Transverse colon (tissue), 4 donors: ENCODE data around the gene MEIS3. TPM values are rescaled to one million over a fixed set of nuclear protein-coding genes. Genes with fewer than 3 reads are reported as not detected.

ENCODE experiments used
- DNase-seq: peaks from one replicate; pipeline ENCODE4 v3.0.0-alpha.2; 2019
- H3K27ac ChIP-seq, 4 donors: fragments of 200-600 bp; sonication (generic); 2 replicates each; pipeline ENCODE4 v1.5.1; 2016 to 2018; ENCODE audit warnings: inconsistent platforms in 4 of 4
- H3K27me3 ChIP-seq: fragments of 200-600 bp; sonication (generic); 2 replicates; pipeline ENCODE4 v1.5.1; 2017; ENCODE audit warnings: inconsistent platforms
- H3K36me3 ChIP-seq, 4 donors: fragments of 200-600 bp; sonication (generic); 2 replicates each; pipeline ENCODE4 v1.5.1; 2017 to 2019; ENCODE audit warnings: inconsistent platforms in 4 of 4
- H3K4me1 ChIP-seq, 4 donors: fragments of 200-600 bp; sonication (generic); 2 replicates each; pipeline ENCODE4 v1.5.1; 2017 to 2020; ENCODE audit warnings: inconsistent platforms in 4 of 4
- H3K4me3 ChIP-seq, 4 donors: fragments of 200-600 bp; sonication (generic); 1 replicate in 1 of 4; 2 replicates in 3 of 4; pipeline versions ENCODE4 v1.5.1 to v1.6.1; 2017 to 2019; ENCODE audit warnings: inconsistent platforms in 4 of 4
- H3K9me3 ChIP-seq, 2 donors: fragments of 200-600 bp; sonication (generic); 2 replicates each; pipeline ENCODE4 v1.5.1; 2017 to 2019; ENCODE audit warnings: inconsistent platforms in 2 of 2
- EP300 ChIP-seq: sonication (generic); formaldehyde crosslinking; IDR thresholded peaks from one replicate; pipeline ENCODE4 v1.6.1; 2017; ENCODE audit warnings: antibody characterized with exemption, low read depth
- POLR2A ChIP-seq: fragments of 450-650 bp; IDR thresholded peaks from one replicate; pipeline ENCODE4 v1.6.1; 2016; ENCODE audit warnings: antibody characterized with exemption, mild to moderate bottlenecking, moderate library complexity
- POLR2AphosphoS5 ChIP-seq, 3 donors: sonication (generic); formaldehyde crosslinking; IDR thresholded peaks; one replicate each; pipeline ENCODE4 v1.6.1; 2016; ENCODE audit warnings: antibody characterized with exemption in 3 of 3
- WGBS, 2 donors: methylation state at CpG; one replicate each; pipeline ENCODE4 v1.1.5; 2018; ENCODE audit warnings: low coverage in 1 of 2; 5-methylcytosine and 5-hydroxymethylcytosine counted together
- in situ Hi-C, 4 donors: fragments of 200-750 bp; cut with MboI; loops; one replicate each; pipeline versions ENCODE4 v1.15.0 to v1.15.1; 2017; ENCODE audit warnings: low sequenced_read_pairs in 3 of 4, low pct_ligation_motif_present in 1 of 4, low pct_unique_long_range_greater_than_20kb in 1 of 4
- intact Hi-C: fragments of 100-400 bp; cut with DNase I; formaldehyde crosslinking; loops from one replicate; pipeline ENCODE4 v1.15.1; 2023; ENCODE audit warnings: low total_unique reads
- total RNA-seq, 4 donors: library from RNA; depleted of rRNA; stranded (reverse); fragments of >200 nt; gene quantifications; one replicate each; pipeline ENCODE4 v1.1.0, GENCODE V29; 2016
- TF ChIP-seq, protein P1 (sequence below), 5 experiments: fragments of 200-600 bp in 3 of 5; fragments of 450-650 bp in 2 of 5; sonication (generic) in 3 of 5; IDR thresholded peaks; 1 replicate in 2 of 5; 2 replicates in 3 of 5; pipeline ENCODE4 v1.5.1; 2016 to 2017; ENCODE audit warnings: antibody characterized with exemption in 5 of 5, inconsistent platforms in 3 of 5, mild to moderate bottlenecking in 2 of 5, moderate library complexity in 1 of 5

MEIS3 gene
- total RNA-seq, 4 donors from 2014 or later, result 2.3 to 56.5 (median 7.1) TPM; not detected in 1

- intact Hi-C loops (no loop called here), in situ Hi-C loops (loop anchor here in 1 of 4 donors (25.0 kb wide), 1 partner anchor 89 kb away; no protein-coding TSS in a partner anchor)
- TF ChIP-seq EP300 (no peak), POLR2AphosphoS5 (IDR thresholded peaks at IDR 0.05) (no peak), POLR2A (no peak)
- TF ChIP-seq, protein P1, sequence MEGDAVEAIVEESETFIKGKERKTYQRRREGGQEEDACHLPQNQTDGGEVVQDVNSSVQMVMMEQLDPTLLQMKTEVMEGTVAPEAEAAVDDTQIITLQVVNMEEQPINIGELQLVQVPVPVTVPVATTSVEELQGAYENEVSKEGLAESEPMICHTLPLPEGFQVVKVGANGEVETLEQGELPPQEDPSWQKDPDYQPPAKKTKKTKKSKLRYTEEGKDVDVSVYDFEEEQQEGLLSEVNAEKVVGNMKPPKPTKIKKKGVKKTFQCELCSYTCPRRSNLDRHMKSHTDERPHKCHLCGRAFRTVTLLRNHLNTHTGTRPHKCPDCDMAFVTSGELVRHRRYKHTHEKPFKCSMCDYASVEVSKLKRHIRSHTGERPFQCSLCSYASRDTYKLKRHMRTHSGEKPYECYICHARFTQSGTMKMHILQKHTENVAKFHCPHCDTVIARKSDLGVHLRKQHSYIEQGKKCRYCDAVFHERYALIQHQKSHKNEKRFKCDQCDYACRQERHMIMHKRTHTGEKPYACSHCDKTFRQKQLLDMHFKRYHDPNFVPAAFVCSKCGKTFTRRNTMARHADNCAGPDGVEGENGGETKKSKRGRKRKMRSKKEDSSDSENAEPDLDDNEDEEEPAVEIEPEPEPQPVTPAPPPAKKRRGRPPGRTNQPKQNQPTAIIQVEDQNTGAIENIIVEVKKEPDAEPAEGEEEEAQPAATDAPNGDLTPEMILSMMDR (IDR thresholded peaks at IDR 0.05), result no peak
- Histone ChIP-seq H3K27me3 (no peaks in the 10 kb centered on the region), H3K4me3 (no peak overlapping the region), H3K9me3 (no peaks in the 10 kb centered on the region), H3K27ac (no peak overlapping the region), H3K4me1 (no peaks in the 10 kb centered on the region), H3K36me3 (peaks cover 0 to 35% (median 13%) of the 10 kb centered on the region in 4 donors)
- no peak for DNase-seq
- 95% methylated on average over 26 of the region's 30 CpGs; no CpG with 5 or more reads in 1 of the 2 donors for WGBS, 2 donors
Observed at GRCh38 chr19:47375694-47376588, 43.4 kb downstream of the MEIS3 start.

DNA sequence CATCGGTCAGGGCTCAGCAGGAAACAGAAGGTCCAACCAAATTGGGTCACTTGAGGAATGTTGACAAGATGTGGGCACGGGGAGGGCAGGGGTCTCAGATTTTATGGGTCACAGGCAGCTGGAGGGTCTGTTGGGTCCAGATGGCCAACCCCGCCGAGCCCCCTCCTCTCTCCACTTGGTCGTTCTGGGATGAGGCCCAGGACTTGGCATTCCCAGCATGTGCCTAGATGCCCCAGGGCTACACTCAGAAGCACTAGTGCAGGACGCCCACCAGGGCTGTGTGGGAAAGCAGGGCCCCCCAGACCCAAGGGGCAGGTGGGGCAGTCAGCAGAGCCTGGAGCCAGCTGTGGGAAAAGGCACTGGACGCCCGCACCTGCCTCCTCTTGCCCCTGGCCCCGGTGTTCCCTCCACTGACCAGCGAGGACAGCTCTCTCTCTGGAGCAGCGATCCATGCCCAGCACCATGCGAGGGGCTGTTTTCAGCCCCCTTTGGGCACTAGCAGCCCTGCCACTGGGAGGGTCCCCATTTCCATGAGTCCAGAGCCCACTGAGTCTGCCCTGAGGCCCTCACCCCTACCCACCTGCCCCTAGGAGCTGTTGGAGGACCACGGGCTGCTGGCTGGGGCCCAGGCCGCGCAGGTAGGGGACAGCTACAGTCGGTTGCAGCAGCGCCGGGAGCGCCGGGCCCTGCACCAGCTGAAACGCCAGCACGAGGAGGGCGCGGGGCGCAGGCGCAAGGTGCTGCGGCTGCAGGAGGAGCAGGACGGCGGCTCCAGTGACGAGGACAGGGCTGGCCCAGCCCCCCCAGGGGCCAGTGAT lies 44.2 kb downstream of the MEIS3 start:
- Histone ChIP-seq H3K27ac (no peak overlapping the region), H3K9me3 (no peaks in the 10 kb centered on the region), H3K4me3 (no peak overlapping the region), H3K4me1 (no peaks in the 10 kb centered on the region), H3K27me3 (no peaks in the 10 kb centered on the region), H3K36me3 (peaks cover 0 to 29% (median 12%) of the 10 kb centered on the region in 4 donors)
- in situ Hi-C loops, result loop anchor here in 1 of 4 donors (25.0 kb wide), 1 partner anchor 88 kb away; no protein-coding TSS in a partner anchor
- no peak for DNase-seq
- intact Hi-C loops, result no loop called here
- TF ChIP-seq POLR2AphosphoS5 (IDR thresholded peaks at IDR 0.05) (no peak), POLR2A (no peak), EP300 (no peak)
- TF ChIP-seq, protein P1 (IDR thresholded peaks at IDR 0.05), result no peak
- WGBS, 2 donors, result 92% methylated on average over 30 of the region's 30 CpGs; no CpG with 5 or more reads in 1 of the 2 donors

DNA sequence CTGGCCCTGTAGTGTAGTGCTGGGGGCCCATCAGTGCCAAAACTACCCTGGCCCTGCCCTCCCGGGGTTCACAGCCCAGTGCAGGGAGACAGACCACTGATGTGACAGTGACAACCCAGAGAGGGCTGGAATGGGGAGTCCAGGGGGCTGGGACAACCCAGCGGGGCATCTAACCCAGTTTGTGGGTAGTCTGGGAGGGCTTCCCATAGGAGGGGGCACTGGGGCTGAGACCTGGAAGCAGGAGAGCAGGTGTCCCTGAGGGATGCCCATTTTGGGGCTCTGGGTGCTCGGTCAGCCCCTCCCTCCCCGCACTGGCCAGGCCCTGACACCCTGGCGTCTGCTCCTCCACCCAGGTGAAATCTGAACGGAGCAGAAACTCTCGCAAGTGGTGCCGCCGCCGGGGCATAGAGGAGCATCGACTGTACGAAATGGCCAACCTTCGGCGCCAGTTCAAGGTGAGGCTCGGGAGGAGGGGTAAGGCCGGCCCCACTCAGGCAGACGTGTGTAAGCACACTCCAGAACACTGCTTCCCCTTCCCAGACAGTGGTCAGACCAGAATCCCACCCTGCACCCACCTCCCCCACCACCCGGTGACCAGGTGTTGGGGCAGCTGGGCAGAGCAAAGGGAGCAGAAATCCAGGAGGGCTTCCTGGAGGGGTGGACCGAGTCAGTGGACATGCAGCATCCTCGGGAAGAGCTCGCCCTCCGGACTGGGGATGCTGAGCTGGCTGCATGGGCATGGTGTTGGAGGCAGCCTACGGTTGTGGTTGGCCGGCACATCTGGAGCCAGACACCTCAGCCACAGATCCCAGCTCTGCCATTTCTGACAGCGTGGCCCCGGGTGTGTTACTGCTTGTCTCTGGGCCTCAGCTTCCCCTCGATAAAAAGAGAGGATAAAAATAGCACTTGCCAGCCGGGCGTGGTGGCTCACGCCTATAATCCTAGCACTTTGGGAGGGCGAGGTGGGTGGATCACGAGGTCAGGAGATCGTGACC lies 45.8 kb downstream of the MEIS3 start:
- intact Hi-C loops (no loop called here), in situ Hi-C loops (no loop called here)
- Histone ChIP-seq H3K4me1 (no peaks in the 10 kb centered on the region), H3K27me3 (no peaks in the 10 kb centered on the region), H3K9me3 (no peaks in the 10 kb centered on the region), H3K27ac (no peak overlapping the region), H3K4me3 (no peak overlapping the region), H3K36me3 (peaks cover 0 to 40% (median 13%) of the 10 kb centered on the region in 4 donors)
- DNase-seq, result no peak
- no peak for TF ChIP-seq EP300
- TF ChIP-seq POLR2AphosphoS5 (IDR thresholded peaks at IDR 0.05), result no peak
- no peak for TF ChIP-seq POLR2A
- TF ChIP-seq, protein P1 (IDR thresholded peaks at IDR 0.05), result no peak
- 89% methylated on average over 27 of the region's 33 CpGs; no CpG with 5 or more reads in 1 of the 2 donors for WGBS, 2 donors
